Esophagus muscularis mucosa (tissue), 4 donors: Measurements from ENCODE around the gene GALNT2. TPM values are rescaled to one million over a fixed set of nuclear protein-coding genes. Genes with fewer than 3 reads are reported as not detected.

Experiments
- DNase-seq: peaks from one replicate; pipeline ENCODE4 v3.0.0-alpha.2; 2017; ENCODE audit errors: extremely low spot score
- H3K27ac ChIP-seq, 4 donors: fragments of 200-600 bp; sonication (generic); replicated peaks in 1 of 4; 1 replicate in 3 of 4; 2 replicates in 1 of 4; pipeline ENCODE4 v1.5.1; 2016 to 2019; ENCODE audit warnings: mild to moderate bottlenecking in 1 of 4
- H3K27me3 ChIP-seq, 4 donors: fragments of 200-600 bp; sonication (generic); one replicate each; pipeline versions ENCODE4 v1.5.1 to v1.6.0; 2016 to 2019
- H3K36me3 ChIP-seq, 4 donors: fragments of 200-600 bp; sonication (generic); one replicate each; pipeline ENCODE4 v1.5.1; 2016 to 2019
- H3K4me1 ChIP-seq, 4 donors: fragments of 200-600 bp; sonication (generic); one replicate each; pipeline ENCODE4 v1.5.1; 2016 to 2019
- H3K4me3 ChIP-seq, 4 donors: fragments of 200-600 bp; sonication (generic); 1 replicate in 2 of 4; 2 replicates in 2 of 4; pipeline ENCODE4 v1.5.1; 2016 to 2019; ENCODE audit warnings: mild to moderate bottlenecking in 4 of 4, moderate library complexity in 1 of 4
- H3K9me3 ChIP-seq, 4 donors: fragments of 200-600 bp; sonication (generic); 1 replicate in 3 of 4; 2 replicates in 1 of 4; pipeline ENCODE4 v1.5.1; 2016 to 2019
- CTCF ChIP-seq, 3 experiments: fragments of 200-600 bp in 2 of 3; fragments of 450-650 bp in 1 of 3; sonication (generic) in 2 of 3; IDR thresholded peaks; one replicate each; pipeline ENCODE4 v1.5.1; 2017 to 2019; ENCODE audit warnings: antibody characterized with exemption in 3 of 3, mild to moderate bottlenecking in 2 of 3, moderate library complexity in 1 of 3
- EP300 ChIP-seq: sonication (generic); formaldehyde crosslinking; IDR thresholded peaks from one replicate; pipeline ENCODE4 v1.6.1; 2017; ENCODE audit warnings: antibody characterized with exemption
- POLR2A ChIP-seq: fragments of 450-650 bp; IDR thresholded peaks from one replicate; pipeline ENCODE4 v1.6.1; 2017; ENCODE audit warnings: antibody characterized with exemption, moderate library complexity, mild to moderate bottlenecking, low read depth
- POLR2AphosphoS5 ChIP-seq, 2 donors: sonication (generic); formaldehyde crosslinking; IDR thresholded peaks; one replicate each; pipeline ENCODE4 v1.6.1; 2017; ENCODE audit warnings: antibody characterized with exemption in 2 of 2
- WGBS: methylation state at CpG from one replicate; pipeline ENCODE4 v1.1.5; 2018; 5-methylcytosine and 5-hydroxymethylcytosine counted together
- intact Hi-C: fragments of 100-400 bp; cut with DNase I; formaldehyde crosslinking; loops from one replicate; pipeline ENCODE4 v1.15.1; 2023
- total RNA-seq, 4 donors: library from RNA; depleted of rRNA; stranded (reverse); fragments of >200 nt; gene quantifications; one replicate each; pipeline versions ENCODE4 v1.1.0 to v1.2.1, GENCODE V29; 2016

GALNT2 gene
- total RNA-seq, 4 donors from 2014 or later = 89.6 to 145 (median 129) TPM

- H3K4me3 ChIP-seq = no peak overlapping the region
- H3K9me3 ChIP-seq = no peaks in the 10 kb centered on the region
- H3K36me3 ChIP-seq = peaks cover 0 to 3% (median 0%) of the 10 kb centered on the region in 4 donors
- no peak overlapping the region for H3K27ac ChIP-seq
- intact Hi-C loops = no loop called here
- H3K27me3 ChIP-seq = no peaks in the 10 kb centered on the region
- 94% methylated on average over 11 of the region's 11 CpGs for WGBS
- H3K4me1 ChIP-seq = peaks cover 14 to 92% (median 88%) of the 10 kb centered on the region in 4 donors
- TF ChIP-seq POLR2AphosphoS5 (IDR thresholded peaks at IDR 0.05) (no peak), CTCF (IDR thresholded peaks at IDR 0.05) (no peak), POLR2A (no peak), EP300 (no peak)
- DNase-seq = no peak
These were observed 64.4 kb downstream of the GALNT2 start for GRCh38 chr1:230131457-230131856.

- intact Hi-C loops = no loop called here
- WGBS = 59% methylated on average over 6 of the region's 6 CpGs
- peaks cover 27 to 96% (median 89%) of the 10 kb centered on the region in 4 donors for H3K4me1 ChIP-seq
- no peaks in the 10 kb centered on the region for H3K9me3 ChIP-seq
- H3K36me3 ChIP-seq = peaks cover 0 to 3% (median 0%) of the 10 kb centered on the region in 4 donors
- TF ChIP-seq POLR2AphosphoS5 (IDR thresholded peaks at IDR 0.05) (no peak), EP300 (no peak), CTCF (IDR thresholded peaks at IDR 0.05) (no peak), POLR2A (no peak)
- peak overlapping the region in 3 of 4 donors; percentile 27 to 56 (median 54) for H3K27ac ChIP-seq
- no peak for DNase-seq
- no peak overlapping the region for H3K4me3 ChIP-seq
- H3K27me3 ChIP-seq = no peaks in the 10 kb centered on the region
These were observed 65.7 kb downstream of the GALNT2 start for GRCh38 chr1:230132758-230133157.

GRCh38 chr1:230135726-230136125 lies 68.7 kb downstream of the GALNT2 start:
- TF ChIP-seq POLR2A (no peak), CTCF (IDR thresholded peaks at IDR 0.05) (no peak), POLR2AphosphoS5 (IDR thresholded peaks at IDR 0.05) (no peak), EP300 (no peak)
- Histone ChIP-seq H3K27me3 (no peaks in the 10 kb centered on the region), H3K4me1 (peaks cover 43 to 97% (median 91%) of the 10 kb centered on the region in 4 donors), H3K4me3 (no peak overlapping the region), H3K36me3 (no peaks in the 10 kb centered on the region), H3K9me3 (no peaks in the 10 kb centered on the region), H3K27ac (peak overlapping the region in 2 of 4 donors; percentile 50 to 67)
- DNase-seq = no peak
- intact Hi-C loops = no loop called here
- 90% methylated on average over 6 of the region's 6 CpGs for WGBS

GRCh38 chr1:230136453-230137336 lies 69.7 kb downstream of the GALNT2 start:
- intact Hi-C loops = no loop called here
- Histone ChIP-seq H3K9me3 (no peaks in the 10 kb centered on the region), H3K27me3 (no peaks in the 10 kb centered on the region), H3K27ac (peak overlapping the region; percentile 50 to 69 (median 60)), H3K36me3 (no peaks in the 10 kb centered on the region), H3K4me1 (peaks cover 44 to 98% (median 96%) of the 10 kb centered on the region in 4 donors), H3K4me3 (peak overlapping the region; percentile 12 to 36 (median 14))
- DNase-seq = no peak
- TF ChIP-seq POLR2AphosphoS5 (IDR thresholded peaks at IDR 0.05) = no peak
- no peak for TF ChIP-seq EP300
- TF ChIP-seq POLR2A = no peak
- TF ChIP-seq CTCF (IDR thresholded peaks at IDR 0.05) = no peak
- 75% methylated on average over 27 of the region's 34 CpGs for WGBS
